Activated T-cell treated with anti-CD3 and anti-CD28 coated beads for 24 hours (primary cell): ENCODE data around the gene AADACL3.
"Not testable (repeated sequence)": the region's sequence is repeated elsewhere in the genome, so short reads cannot be mapped to it uniquely, and the experiment has no call there.

ENCODE experiments used
- DNase-seq: peaks from one replicate; pipeline ENCODE4 v3.0.0-alpha.2; 2020; ENCODE audit warnings: low read depth

AADACL3 gene

GRCh38 chr1:12715896-12716437 is at the start of gene AADACL3:
AADACL3 (plus strand) TSS chr1:12716110; CDS start chr1:12716177, 67 bp downstream.
- DNase-seq, result no peak

- no peak for DNase-seq
Observed at GRCh38 chr1:12666141-12666735, 49.7 kb upstream of the AADACL3 start.

- DNase-seq, result no peak
Observed at GRCh38 chr1:12669529-12670068, 46.3 kb upstream of the AADACL3 start.

GRCh38 chr1:12674358-12674757 is 41.6 kb upstream of the AADACL3 start:
- DNase-seq, result no peak

GRCh38 chr1:12676122-12676521 is 39.8 kb upstream of the AADACL3 start:
- not testable (repeated sequence) for DNase-seq

- no peak for DNase-seq
Observed at GRCh38 chr1:12677565-12677964, 38.3 kb upstream of the AADACL3 start.

- no peak for DNase-seq
Observed at GRCh38 chr1:12678350-12678749, 37.6 kb upstream of the AADACL3 start.

GRCh38 chr1:12678820-12679219 is 37.1 kb upstream of the AADACL3 start:
- DNase-seq, result no peak

- no peak for DNase-seq
Observed at GRCh38 chr1:12690156-12690555, 25.8 kb upstream of the AADACL3 start.

GRCh38 chr1:12692967-12693782 is 22.7 kb upstream of the AADACL3 start:
- DNase-seq, result no peak

GRCh38 chr1:12696658-12697057 is 19.3 kb upstream of the AADACL3 start:
- no peak for DNase-seq

GRCh38 chr1:12697397-12697796 is 18.5 kb upstream of the AADACL3 start:
- DNase-seq, result no peak

GRCh38 chr1:12703821-12704451 is 12.0 kb upstream of the AADACL3 start:
- no peak for DNase-seq

- no peak for DNase-seq
Observed at GRCh38 chr1:12706061-12706460, 9.8 kb upstream of the AADACL3 start.

- no peak for DNase-seq
Observed at GRCh38 chr1:12708396-12709090, 7.4 kb upstream of the AADACL3 start.

GRCh38 chr1:12709091-12709491 is 6.8 kb upstream of the AADACL3 start:
- no peak for DNase-seq

GRCh38 chr1:12709696-12710095 is 6.2 kb upstream of the AADACL3 start:
- DNase-seq, result no peak

- DNase-seq, result no peak
Observed at GRCh38 chr1:12711536-12711935, 4.4 kb upstream of the AADACL3 start.

GRCh38 chr1:12712076-12712475 is 3.8 kb upstream of the AADACL3 start:
- DNase-seq, result no peak

- DNase-seq, result no peak
Observed at GRCh38 chr1:12712929-12713328, 3.0 kb upstream of the AADACL3 start.

GRCh38 chr1:12713651-12714050 is 2.3 kb upstream of the AADACL3 start:
- not testable (repeated sequence) for DNase-seq
